ENCODE results near the gene KHNYN.
A peak's percentile ranks its signal among the peaks of the same experiment; 100 is the strongest.

The KHNYN gene

GRCh38 chr14:24409956-24410355 lies 19.8 kb upstream of the KHNYN start:
- no peak for DNase-seq (ENCODE audit: low read depth)
- TF ChIP-seq CTCF (IDR thresholded peaks at IDR 0.05; ENCODE audit: control insufficient read depth, extremely low read depth, insufficient read depth), result no peak
- H3K4me3 ChIP-seq (ENCODE audit: low read depth, low read length), result no peak overlapping the region

DNA sequence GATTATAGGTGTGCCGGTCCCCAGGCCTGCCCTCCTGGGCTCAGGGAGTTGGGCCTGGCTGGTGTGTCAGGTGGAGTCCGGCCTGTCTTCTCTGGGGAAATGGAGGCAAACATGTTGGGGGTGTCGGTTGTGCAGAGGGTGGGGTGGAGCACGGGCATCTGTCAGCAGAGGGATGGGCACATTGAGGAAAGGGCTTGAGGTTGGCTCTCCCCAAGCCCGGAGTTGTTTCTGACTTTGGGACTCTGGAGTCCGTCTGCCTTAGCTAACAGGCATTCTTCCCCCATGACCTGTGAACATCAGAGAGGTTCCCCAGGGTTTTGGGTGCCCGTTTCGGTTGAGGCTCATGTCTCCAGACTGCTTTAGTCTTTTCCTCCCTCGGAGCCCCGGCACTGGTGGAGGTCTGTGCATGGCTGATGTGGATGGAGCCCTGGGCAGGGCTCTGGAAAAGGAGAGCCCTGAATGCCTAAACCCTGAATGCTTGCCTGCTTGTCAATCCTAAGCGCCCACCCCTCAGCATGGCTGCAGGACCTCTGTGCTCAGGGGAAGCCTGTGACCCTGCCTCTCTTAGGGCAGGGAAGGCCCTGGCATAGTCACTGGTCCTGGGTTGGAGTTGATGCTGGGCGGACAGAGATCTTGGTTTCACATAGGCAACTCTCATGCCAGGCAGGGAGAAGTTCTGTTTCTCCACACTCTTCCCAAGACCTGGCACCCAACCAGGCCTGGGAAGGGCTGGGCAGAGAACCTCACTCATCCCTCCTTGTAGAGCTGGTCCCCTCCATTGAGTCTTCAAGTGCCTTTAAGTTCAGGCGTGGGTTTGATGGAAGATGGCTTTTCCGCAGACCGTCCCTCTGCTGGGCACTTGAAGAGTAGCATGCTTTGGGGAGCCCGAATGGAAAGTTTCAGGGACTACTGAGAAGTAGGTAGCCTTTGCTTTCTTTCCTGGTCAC lies 18.0 kb upstream of the KHNYN start:
- TF ChIP-seq CTCF (IDR thresholded peaks at IDR 0.05; ENCODE audit: control insufficient read depth, extremely low read depth, insufficient read depth), result peak; percentile 60
- H3K4me3 ChIP-seq (ENCODE audit: low read depth, low read length), result no peak overlapping the region
- DNase-seq (ENCODE audit: low read depth), result no peak

DNA sequence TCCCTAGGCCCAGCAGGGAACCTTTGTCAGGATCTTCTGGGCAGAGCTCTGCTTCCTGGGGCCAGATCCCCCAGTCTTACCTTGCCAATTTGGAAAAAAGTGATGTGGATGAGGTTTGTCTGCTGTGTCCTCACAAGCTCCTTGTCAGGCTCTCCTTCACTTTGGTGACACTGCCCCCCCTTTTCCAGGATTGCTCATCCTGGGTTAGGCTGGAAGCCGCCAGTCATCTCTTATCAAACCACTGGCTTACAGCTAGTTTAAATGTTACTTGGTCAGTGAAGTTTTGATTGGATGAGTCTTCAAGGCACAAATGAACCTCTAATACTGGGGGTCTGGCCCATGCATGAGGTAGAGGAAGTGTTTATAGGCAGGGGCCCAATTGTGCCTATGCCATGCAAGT lies 15.7 kb upstream of the KHNYN start:
- no peak for DNase-seq (ENCODE audit: low read depth)
- H3K4me3 ChIP-seq (ENCODE audit: low read depth, low read length), result no peak overlapping the region
- no peak for TF ChIP-seq CTCF (IDR thresholded peaks at IDR 0.05; ENCODE audit: control insufficient read depth, extremely low read depth, insufficient read depth)

- H3K4me3 ChIP-seq (ENCODE audit: low read depth, low read length), result no peak overlapping the region
- no peak for TF ChIP-seq CTCF (IDR thresholded peaks at IDR 0.05; ENCODE audit: control insufficient read depth, extremely low read depth, insufficient read depth)
- DNase-seq (ENCODE audit: low read depth), result no peak
Observed at GRCh38 chr14:24414732-24415420, 14.9 kb upstream of the KHNYN start.

- TF ChIP-seq CTCF (IDR thresholded peaks at IDR 0.05; ENCODE audit: control insufficient read depth, extremely low read depth, insufficient read depth), result no peak
- DNase-seq (ENCODE audit: low read depth), result no peak
- no peak overlapping the region for H3K4me3 ChIP-seq (ENCODE audit: low read depth, low read length)
Observed at GRCh38 chr14:24415421-24416253, 14.1 kb upstream of the KHNYN start.

GRCh38 chr14:24416254-24416931 lies 13.4 kb upstream of the KHNYN start:
- TF ChIP-seq CTCF (IDR thresholded peaks at IDR 0.05; ENCODE audit: control insufficient read depth, extremely low read depth, insufficient read depth), result no peak
- DNase-seq (ENCODE audit: low read depth), result no peak
- H3K4me3 ChIP-seq (ENCODE audit: low read depth, low read length), result no peak overlapping the region
